Activated naive CD8-positive, alpha-beta T cell treated with anti-CD3 and anti-CD28 coated beads, Interleukin-2, amount 50 U/mL, for 24 hours (primary cell): Measurements from ENCODE around the gene MRPL14.
A peak's percentile ranks its signal among the peaks of the same experiment; 100 is the strongest.
"Not testable (repeated sequence)": the region's sequence is repeated elsewhere in the genome, so short reads cannot be mapped to it uniquely, and the experiment has no call there.

ENCODE experiments used
- ATAC-seq: fragments of 150-1000 bp; cut with Tn5 transposase; one replicate; pipeline ENCODE4 v1.10.0; 2021
- DNase-seq: peaks from one replicate; pipeline ENCODE4 v3.0.0; 2021
- H3K27ac Mint-ChIP-seq: one replicate; pipeline ENCODE4 v1.8.0; 2021; ENCODE audit warnings: mild to moderate bottlenecking, mixed read lengths
- H3K27me3 Mint-ChIP-seq: one replicate; pipeline ENCODE4 v1.8.0; 2021; ENCODE audit warnings: mixed read lengths
- H3K36me3 Mint-ChIP-seq: one replicate; pipeline ENCODE4 v1.8.0; 2021; ENCODE audit warnings: low read depth, mixed read lengths
- H3K4me1 Mint-ChIP-seq: one replicate; pipeline ENCODE4 v1.8.0; 2021; ENCODE audit warnings: mixed read lengths
- H3K4me3 Mint-ChIP-seq: one replicate; pipeline ENCODE4 v1.8.0; 2021; ENCODE audit warnings: mild to moderate bottlenecking, moderate library complexity, mixed read lengths
- H3K9me3 Mint-ChIP-seq: one replicate; pipeline ENCODE4 v1.8.0; 2021; ENCODE audit warnings: mixed read lengths

Gene MRPL14

DNA sequence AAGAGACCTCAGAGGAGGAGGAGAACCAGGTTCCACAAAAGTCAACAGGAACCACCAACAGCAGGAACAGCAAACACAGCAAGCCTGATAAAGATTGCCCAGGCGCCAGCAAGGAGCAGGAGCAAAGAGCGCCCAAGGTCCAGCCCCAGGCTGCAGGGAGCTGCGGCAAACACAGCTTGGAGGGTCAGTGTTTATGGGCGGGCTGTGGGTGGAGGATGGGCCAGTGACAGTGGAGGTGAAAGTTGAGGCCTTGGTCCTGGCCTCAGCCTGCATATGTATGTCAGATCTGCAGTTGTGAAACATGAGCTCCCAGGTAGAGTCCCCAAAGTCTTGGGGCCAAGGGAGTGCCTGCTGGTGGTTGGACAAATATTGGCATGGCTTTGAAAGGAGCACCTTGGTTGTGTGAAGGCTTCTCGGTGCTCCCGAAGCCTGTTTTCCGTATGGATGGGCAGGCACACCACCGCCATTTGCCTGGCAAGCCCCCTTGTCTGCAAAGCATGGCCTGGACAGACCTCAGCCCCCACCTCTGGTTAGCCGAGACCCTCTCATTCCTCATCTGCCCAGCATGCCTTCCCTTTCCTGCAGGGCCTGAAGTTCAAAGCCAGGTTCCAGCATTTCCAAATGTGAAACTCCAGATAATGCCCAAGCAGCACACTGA is 29.4 kb upstream of the MRPL14 start:
- ATAC-seq (no peak), DNase-seq (no peak)
- Mint-ChIP-seq H3K27me3 (peaks cover 3% of the 10 kb centered on the region), H3K4me3 (no peak overlapping the region), H3K9me3 (no peaks in the 10 kb centered on the region), H3K27ac (no peak overlapping the region), H3K4me1 (peaks cover 14% of the 10 kb centered on the region), H3K36me3 (peaks cover 3% of the 10 kb centered on the region)

DNA sequence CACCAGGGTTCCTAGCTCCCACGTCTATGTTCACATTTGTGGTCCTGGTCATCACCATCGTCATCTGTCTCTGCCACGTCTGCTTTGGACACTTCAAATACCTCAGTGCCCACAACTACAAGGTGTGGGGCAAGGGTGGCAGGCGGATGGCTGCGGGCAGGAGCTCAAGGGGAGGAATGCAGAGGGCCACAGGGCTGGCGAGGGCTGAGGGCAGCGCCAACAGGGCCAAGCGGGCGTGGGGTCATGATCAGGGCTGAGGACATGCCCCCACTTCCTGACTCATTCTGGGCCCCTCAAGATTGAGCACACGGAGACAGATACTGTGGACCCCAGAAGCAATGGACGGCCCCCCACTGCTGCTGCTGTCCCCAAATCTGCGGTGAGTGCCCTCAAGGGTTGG is 26.8 kb upstream of the MRPL14 start:
- Mint-ChIP-seq H3K4me1 (peaks cover 14% of the 10 kb centered on the region), H3K36me3 (peaks cover 3% of the 10 kb centered on the region), H3K9me3 (no peaks in the 10 kb centered on the region), H3K4me3 (no peak overlapping the region), H3K27ac (no peak overlapping the region), H3K27me3 (peaks cover 1% of the 10 kb centered on the region)
- ATAC-seq (no peak), DNase-seq (no peak)

DNA sequence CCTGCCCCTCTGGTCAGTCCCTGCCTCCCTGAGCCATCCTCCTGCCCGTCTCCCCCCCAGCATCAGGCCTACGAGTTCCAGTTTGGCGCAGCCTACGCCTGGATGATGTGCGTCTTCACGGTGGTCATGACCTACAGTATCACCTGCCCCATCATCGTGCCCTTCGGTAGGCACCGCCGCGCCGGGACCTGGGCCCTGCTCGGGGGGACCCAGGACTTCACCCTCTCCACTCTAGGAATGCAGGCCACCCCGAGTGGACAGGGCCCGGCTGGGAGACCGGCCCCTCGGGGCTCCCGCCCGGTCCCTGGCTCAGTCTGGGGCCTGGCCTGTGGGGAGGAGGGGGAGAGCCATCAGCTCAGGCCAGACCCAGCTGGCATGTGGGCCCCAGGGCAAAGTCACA is 25.3 kb upstream of the MRPL14 start:
- H3K4me1 Mint-ChIP-seq, result peaks cover 11% of the 10 kb centered on the region
- no peak overlapping the region for H3K4me3 Mint-ChIP-seq
- DNase-seq (no peak), ATAC-seq (no peak)
- H3K36me3 Mint-ChIP-seq, result peaks cover 6% of the 10 kb centered on the region
- H3K27ac Mint-ChIP-seq, result no peak overlapping the region
- no peaks in the 10 kb centered on the region for H3K27me3 Mint-ChIP-seq
- no peaks in the 10 kb centered on the region for H3K9me3 Mint-ChIP-seq

DNA sequence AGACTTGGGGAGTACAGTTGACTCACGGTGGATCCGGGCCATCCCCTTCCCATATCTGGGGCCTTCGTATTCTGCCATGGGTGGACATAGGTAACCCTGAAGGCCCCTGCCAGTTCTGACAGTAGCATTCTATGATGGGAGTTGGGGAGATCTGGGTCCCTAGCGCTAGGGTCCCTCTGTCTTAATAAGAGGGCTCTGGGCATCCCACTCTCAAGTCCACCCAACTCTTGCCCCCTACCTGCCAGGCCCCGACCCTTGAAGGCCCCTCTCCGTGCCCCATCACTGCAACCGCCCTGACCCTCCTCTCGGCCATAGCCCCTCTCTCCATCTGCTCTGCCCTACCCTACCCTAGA is 24.8 kb upstream of the MRPL14 start:
- Mint-ChIP-seq H3K27ac (no peak overlapping the region), H3K9me3 (no peaks in the 10 kb centered on the region), H3K4me1 (peaks cover 11% of the 10 kb centered on the region), H3K4me3 (no peak overlapping the region), H3K36me3 (peaks cover 6% of the 10 kb centered on the region), H3K27me3 (no peaks in the 10 kb centered on the region)
- DNase-seq (no peak), ATAC-seq (no peak)

DNA sequence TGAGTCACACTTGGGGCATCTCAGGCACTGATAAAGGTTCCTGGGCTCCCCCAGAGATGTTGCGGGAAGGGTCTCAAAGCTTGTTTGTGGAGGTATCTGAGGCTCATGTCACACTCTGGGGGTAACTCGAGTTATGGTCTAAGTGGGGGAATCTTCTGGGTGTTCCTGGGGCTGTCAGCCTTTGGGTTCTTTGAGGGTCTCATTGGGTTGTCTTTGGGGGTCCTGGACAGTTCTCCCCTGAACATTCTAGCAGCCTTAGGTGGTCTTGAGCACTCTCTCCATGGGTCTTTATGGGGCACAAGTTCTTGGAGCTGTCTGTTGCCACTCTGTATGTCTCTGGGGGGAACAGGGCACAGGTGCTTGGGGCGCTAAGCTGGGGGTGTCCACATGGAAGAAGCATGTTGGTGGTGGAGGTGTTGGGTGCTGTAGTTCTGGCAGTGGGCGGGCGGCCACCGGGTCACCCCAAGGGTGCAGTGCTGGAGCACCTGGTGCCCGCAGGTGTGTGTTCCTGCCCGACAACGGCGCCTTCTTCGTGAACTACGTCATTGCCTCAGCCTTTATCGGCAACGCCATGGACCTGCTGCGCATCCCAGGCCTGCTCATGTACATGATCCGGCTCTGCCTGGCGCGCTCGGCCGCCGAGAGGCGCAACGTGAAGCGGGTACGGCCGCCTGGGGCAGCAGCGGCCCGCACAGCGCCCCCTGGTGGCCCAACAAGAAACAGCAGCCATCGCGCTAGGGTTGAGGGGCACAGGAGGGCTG is 24.3 kb upstream of the MRPL14 start:
- Mint-ChIP-seq H3K9me3 (no peaks in the 10 kb centered on the region), H3K27ac (no peak overlapping the region), H3K4me1 (peaks cover 11% of the 10 kb centered on the region), H3K4me3 (no peak overlapping the region), H3K36me3 (peaks cover 10% of the 10 kb centered on the region), H3K27me3 (no peaks in the 10 kb centered on the region)
- DNase-seq (peak; percentile 88), ATAC-seq (peak; percentile 83)

DNA sequence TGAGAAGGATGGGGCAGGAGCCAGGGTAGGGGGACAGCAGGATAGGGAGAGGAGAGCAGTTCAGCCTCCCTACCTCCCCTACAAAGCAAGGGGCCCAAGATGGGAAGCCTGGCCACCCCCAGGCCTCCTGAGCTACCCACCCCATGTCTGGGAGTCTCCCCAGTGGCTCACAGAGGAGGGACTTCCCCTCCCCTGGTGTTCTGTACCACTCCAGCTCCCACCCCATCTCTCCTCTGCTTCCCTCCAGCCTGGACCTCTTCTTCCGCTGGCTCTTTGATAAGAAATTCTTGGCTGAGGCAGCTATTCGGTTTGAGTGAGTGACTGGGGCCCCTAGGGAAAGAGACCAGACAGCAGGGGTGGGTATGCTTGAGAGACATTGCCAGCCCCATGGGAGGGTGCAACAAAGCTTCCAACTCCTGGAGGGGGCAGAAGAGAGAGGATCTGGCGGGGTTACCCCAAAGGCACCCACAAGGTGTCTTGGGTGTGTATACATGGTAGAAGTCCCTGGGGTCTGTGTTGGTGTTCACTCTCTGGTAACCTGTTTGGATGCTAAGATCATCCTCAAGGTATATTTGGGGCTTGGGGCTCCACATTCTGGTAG is 23.2 kb upstream of the MRPL14 start:
- no peaks in the 10 kb centered on the region for H3K9me3 Mint-ChIP-seq
- DNase-seq, result no peak
- no peak overlapping the region for H3K4me3 Mint-ChIP-seq
- H3K27me3 Mint-ChIP-seq, result no peaks in the 10 kb centered on the region
- H3K36me3 Mint-ChIP-seq, result peaks cover 18% of the 10 kb centered on the region
- H3K4me1 Mint-ChIP-seq, result peaks cover 11% of the 10 kb centered on the region
- H3K27ac Mint-ChIP-seq, result no peak overlapping the region
- ATAC-seq, result no peak

DNA sequence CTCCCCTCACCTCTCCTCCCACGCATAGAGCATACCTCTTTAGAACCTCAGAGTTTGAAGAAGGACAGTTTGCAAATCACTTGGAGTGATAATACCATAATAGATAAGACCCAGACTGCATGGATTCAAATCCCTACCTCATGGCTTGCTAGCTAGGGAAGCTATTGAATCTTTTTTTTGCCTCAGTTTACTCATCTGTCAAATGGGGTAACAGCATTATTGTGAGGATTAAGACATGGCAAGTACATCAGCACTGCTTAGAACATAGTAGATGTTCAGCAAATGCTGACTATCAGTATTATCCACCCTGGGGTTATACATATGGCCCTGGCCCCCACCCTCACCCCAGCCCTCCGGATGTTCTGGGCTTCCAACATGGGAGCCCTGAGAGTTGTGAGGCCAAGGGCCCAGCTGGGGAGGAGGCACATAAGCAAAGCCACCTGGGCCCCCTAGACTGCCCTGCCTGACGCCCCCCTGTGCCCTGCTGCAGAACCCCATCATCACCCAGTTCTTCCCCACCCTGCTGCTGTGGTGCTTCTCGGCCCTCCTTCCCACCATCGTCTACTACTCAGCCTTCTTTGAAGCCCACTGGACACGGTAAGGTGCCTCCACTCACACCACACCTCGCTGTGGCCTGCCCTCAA is 22.2 kb upstream of the MRPL14 start:
- no peak overlapping the region for H3K27ac Mint-ChIP-seq
- no peak for DNase-seq
- no peaks in the 10 kb centered on the region for H3K27me3 Mint-ChIP-seq
- no peak overlapping the region for H3K4me3 Mint-ChIP-seq
- no peak for ATAC-seq
- H3K36me3 Mint-ChIP-seq, result peaks cover 18% of the 10 kb centered on the region
- H3K9me3 Mint-ChIP-seq, result no peaks in the 10 kb centered on the region
- peaks cover 11% of the 10 kb centered on the region for H3K4me1 Mint-ChIP-seq

DNA sequence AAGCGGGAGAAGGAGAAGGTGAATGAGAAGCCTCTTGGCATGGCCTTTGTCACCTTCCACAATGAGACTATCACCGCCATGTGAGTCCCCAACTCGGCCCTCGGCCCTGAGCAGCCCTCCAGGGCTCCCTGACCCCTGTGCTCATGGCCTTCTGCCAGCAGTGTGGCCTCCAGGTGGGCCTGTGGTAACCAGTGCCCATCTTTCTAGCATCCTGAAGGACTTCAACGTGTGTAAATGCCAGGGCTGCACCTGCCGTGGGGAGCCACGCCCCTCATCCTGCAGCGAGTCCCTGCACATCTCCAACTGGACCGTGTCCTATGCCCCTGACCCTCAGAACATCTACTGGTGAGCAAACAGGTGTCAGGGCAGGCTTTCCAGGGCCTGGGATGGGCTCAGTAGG is 21.1 kb upstream of the MRPL14 start:
- Mint-ChIP-seq H3K27me3 (no peaks in the 10 kb centered on the region), H3K27ac (no peak overlapping the region), H3K36me3 (peaks cover 18% of the 10 kb centered on the region), H3K4me1 (peaks cover 11% of the 10 kb centered on the region), H3K4me3 (no peak overlapping the region), H3K9me3 (no peaks in the 10 kb centered on the region)
- ATAC-seq, result no peak
- no peak for DNase-seq

DNA sequence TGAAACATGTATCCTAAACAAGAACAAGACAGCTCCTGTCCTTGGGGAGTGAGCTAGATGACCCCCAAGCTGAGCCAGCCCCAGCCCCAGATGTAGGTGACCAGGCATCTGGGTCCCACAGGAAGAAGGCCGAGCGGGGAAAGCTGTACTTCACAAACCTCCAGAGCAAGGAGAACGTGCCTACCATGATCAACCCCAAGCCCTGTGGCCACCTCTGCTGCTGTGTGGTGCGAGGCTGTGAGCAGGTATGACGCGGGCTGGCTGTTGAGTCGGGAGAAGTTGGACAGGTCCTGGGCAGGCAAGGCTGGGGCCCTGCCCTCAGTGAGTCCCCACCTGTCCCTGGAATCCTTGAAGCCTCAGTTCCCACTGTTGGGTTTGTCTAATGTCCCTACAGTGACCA is 20.0 kb upstream of the MRPL14 start:
- Mint-ChIP-seq H3K27ac (no peak overlapping the region), H3K9me3 (no peaks in the 10 kb centered on the region), H3K4me1 (peaks cover 11% of the 10 kb centered on the region), H3K36me3 (peaks cover 16% of the 10 kb centered on the region), H3K4me3 (no peak overlapping the region), H3K27me3 (no peaks in the 10 kb centered on the region)
- no peak for ATAC-seq
- DNase-seq, result no peak

DNA sequence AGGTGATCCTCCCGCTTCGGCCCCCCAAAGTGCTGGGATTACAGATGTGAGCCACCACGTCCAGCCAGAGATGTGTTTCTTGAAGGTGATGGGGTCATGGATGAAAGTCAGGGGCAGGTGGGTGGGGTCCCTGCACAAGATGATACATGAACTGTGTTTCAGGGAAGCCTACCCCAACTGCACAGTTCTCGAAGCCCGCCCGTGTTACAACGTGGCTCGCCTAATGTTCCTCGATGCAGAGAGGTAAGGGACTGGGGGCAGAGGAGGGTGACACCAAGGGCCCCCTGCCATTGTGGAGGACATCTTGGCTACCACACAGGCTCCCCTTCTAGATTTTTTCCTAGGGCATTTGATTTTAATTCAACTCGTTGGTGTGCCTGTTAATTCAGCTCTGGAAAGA is 19.4 kb upstream of the MRPL14 start:
- Mint-ChIP-seq H3K36me3 (peaks cover 16% of the 10 kb centered on the region), H3K27ac (no peak overlapping the region), H3K27me3 (no peaks in the 10 kb centered on the region), H3K4me1 (peaks cover 11% of the 10 kb centered on the region), H3K9me3 (no peaks in the 10 kb centered on the region), H3K4me3 (no peak overlapping the region)
- ATAC-seq (no peak), DNase-seq (no peak)

DNA sequence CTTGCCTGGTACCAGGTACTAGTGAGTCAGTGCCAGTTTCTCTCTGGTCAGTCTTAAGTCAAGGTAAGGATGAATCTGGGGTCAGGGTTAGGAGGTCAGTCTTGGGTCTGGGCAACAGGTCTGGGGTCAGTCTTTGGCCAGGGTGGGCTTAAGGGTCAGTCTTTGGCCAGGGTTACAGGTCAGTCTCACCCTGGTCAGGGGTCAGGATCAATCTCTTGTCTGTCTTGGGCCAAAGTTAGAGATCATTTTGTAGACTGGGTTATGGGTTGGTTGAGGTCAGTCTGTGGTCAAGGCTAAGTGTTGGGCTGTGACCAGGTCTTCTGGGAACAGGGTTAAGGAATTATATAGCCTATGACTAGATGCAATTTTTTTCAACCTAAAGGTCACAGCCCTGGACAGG is 18.6 kb upstream of the MRPL14 start:
- no peaks in the 10 kb centered on the region for H3K27me3 Mint-ChIP-seq
- no peak overlapping the region for H3K4me3 Mint-ChIP-seq
- no peak for ATAC-seq
- no peak for DNase-seq
- peaks cover 4% of the 10 kb centered on the region for H3K4me1 Mint-ChIP-seq
- H3K27ac Mint-ChIP-seq, result no peak overlapping the region
- peaks cover 16% of the 10 kb centered on the region for H3K36me3 Mint-ChIP-seq
- no peaks in the 10 kb centered on the region for H3K9me3 Mint-ChIP-seq

DNA sequence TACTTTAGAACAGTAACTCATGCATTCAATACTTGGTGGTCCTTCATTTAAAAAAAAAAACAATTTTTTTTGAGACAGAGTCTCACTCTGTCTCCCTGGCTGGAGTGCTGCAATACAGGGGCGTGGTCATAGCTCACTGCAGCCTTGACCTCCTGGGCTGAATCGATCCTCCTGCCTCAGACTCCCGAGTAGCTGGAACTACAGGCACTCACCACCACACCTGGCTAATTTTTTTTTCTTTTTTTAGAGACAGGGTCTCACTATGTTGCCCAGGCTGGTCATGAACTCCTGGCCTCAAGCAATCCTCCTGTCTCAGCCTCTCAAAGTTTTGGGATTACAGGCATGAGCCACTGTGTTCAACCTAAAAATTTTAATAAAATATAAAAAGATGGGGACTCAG is 17.3 kb upstream of the MRPL14 start:
- H3K4me1 Mint-ChIP-seq, ATAC-seq, H3K9me3 Mint-ChIP-seq, H3K4me3 Mint-ChIP-seq, H3K27ac Mint-ChIP-seq, H3K27me3 Mint-ChIP-seq, DNase-seq: not testable (repeated sequence)
- H3K36me3 Mint-ChIP-seq, result peaks cover 16% of the 10 kb centered on the region

DNA sequence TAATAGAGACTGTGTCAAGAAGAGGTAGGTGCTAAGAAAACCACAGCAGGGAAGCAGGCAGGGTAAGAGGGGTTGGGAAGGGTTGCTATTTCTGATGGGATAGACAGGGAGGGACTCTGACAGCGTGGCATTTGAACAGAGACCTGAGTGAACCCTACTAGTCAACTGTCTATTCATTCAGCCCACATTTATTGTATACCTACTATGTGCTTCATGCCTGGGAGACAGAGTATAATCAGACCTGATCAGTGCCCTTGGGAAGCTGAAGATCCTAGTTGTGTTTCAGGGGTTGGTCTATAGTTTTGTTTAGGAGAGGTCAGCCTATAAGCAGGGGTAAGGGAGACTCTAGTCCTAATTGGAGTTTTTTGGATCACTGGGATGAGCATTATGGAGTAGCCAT is 16.5 kb upstream of the MRPL14 start:
- H3K4me3 Mint-ChIP-seq, result no peak overlapping the region
- H3K27ac Mint-ChIP-seq, result no peak overlapping the region
- DNase-seq, result no peak
- no peaks in the 10 kb centered on the region for H3K4me1 Mint-ChIP-seq
- no peaks in the 10 kb centered on the region for H3K9me3 Mint-ChIP-seq
- ATAC-seq, result no peak
- H3K27me3 Mint-ChIP-seq, result no peaks in the 10 kb centered on the region
- peaks cover 14% of the 10 kb centered on the region for H3K36me3 Mint-ChIP-seq

DNA sequence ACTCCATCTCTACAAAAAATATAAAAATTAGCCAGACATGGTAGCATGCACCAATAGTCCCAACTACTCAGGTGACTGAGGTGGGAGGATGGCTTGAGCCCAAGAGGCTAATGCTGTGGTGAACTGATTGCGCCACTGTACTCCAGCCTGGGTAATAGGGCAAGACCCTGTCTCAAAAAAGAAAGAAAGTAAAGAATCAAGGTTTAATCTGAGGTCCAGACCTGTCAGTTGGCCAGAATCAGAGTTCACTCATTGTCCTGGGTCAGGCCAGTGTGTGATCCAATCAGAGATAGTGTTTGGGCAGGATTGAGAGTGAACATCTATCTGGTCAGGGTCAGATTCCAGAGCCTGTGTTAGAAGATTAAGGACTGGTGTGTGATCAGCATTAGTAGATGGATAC is 15.6 kb upstream of the MRPL14 start:
- Mint-ChIP-seq H3K4me3 (no peak overlapping the region), H3K4me1 (no peaks in the 10 kb centered on the region), H3K9me3 (no peaks in the 10 kb centered on the region), H3K27ac (no peak overlapping the region), H3K36me3 (peaks cover 13% of the 10 kb centered on the region), H3K27me3 (no peaks in the 10 kb centered on the region)
- no peak for DNase-seq
- ATAC-seq, result no peak

DNA sequence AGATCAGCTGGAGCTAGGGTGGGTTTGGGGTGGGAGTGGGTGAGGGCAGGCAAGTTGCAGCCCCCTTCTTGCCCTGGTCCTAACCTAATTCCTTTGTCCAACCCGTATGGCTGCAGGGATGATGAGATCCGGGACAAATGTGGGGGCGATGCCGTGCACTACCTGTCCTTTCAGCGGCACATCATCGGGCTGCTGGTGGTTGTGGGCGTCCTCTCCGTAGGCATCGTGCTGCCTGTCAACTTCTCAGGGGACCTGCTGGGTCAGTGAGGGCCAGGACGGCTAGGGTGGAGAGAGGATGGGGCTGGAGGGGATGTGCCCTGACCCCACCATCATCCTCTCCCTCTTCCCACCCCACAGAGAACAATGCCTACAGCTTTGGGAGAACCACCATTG is 12.1 kb upstream of the MRPL14 start:
- no peaks in the 10 kb centered on the region for H3K27me3 Mint-ChIP-seq
- H3K36me3 Mint-ChIP-seq, result peaks cover 9% of the 10 kb centered on the region
- H3K4me3 Mint-ChIP-seq, result no peak overlapping the region
- DNase-seq (no peak), ATAC-seq (no peak)
- no peaks in the 10 kb centered on the region for H3K9me3 Mint-ChIP-seq
- no peak overlapping the region for H3K27ac Mint-ChIP-seq
- no peaks in the 10 kb centered on the region for H3K4me1 Mint-ChIP-seq
